ENCODE measurements around the gene KCNQ1OT1.

The KCNQ1OT1 gene

GRCh38 chr11:2687223-2687530 lies 12.6 kb downstream of the KCNQ1OT1 start:
- no peak for DNase-seq (ENCODE audit: extremely low read depth, low read depth)
- TF ChIP-seq CTCF (IDR thresholded peaks at IDR 0.05; ENCODE audit: low read depth, low read length) = no peak

- DNase-seq (ENCODE audit: extremely low read depth, low read depth) = no peak
- no peak for TF ChIP-seq CTCF (IDR thresholded peaks at IDR 0.05; ENCODE audit: low read depth, low read length)
Measured at GRCh38 chr11:2686360-2687222, 13.2 kb downstream of the KCNQ1OT1 start.

GRCh38 chr11:2685566-2686359 lies 14.0 kb downstream of the KCNQ1OT1 start:
- no peak for DNase-seq (ENCODE audit: extremely low read depth, low read depth)
- no peak for TF ChIP-seq CTCF (IDR thresholded peaks at IDR 0.05; ENCODE audit: low read depth, low read length)

GRCh38 chr11:2685051-2685450 lies 14.7 kb downstream of the KCNQ1OT1 start:
- TF ChIP-seq CTCF (IDR thresholded peaks at IDR 0.05; ENCODE audit: low read depth, low read length) = no peak
- no peak for DNase-seq (ENCODE audit: extremely low read depth, low read depth)

GRCh38 chr11:2684581-2684980 lies 15.2 kb downstream of the KCNQ1OT1 start:
- DNase-seq (ENCODE audit: extremely low read depth, low read depth) = no peak
- no peak for TF ChIP-seq CTCF (IDR thresholded peaks at IDR 0.05; ENCODE audit: low read depth, low read length)

- no peak for TF ChIP-seq CTCF (IDR thresholded peaks at IDR 0.05; ENCODE audit: low read depth, low read length)
- DNase-seq (ENCODE audit: extremely low read depth, low read depth) = no peak
Measured at GRCh38 chr11:2683806-2684205, 16.0 kb downstream of the KCNQ1OT1 start.

Measured in AG09319 (cell line).